HEK293 (cell line): ENCODE measurements around the gene MAML3.

Experiments used
- MEIS1 ChIP-seq: sonication (generic); formaldehyde crosslinking; IDR thresholded peaks from 2 replicates; pipeline ENCODE4 v1.8.1; 2022; ENCODE audit warnings: missing genetic modification reagents, mild to moderate bottlenecking, borderline replicate concordance
- YY1 ChIP-seq: fragments of 450-650 bp; formaldehyde crosslinking; IDR thresholded peaks from 2 replicates; pipeline ENCODE4 v1.5.1; 2018; ENCODE audit warnings: missing biosample characterization, missing genetic modification characterization
- ZNF132 ChIP-seq: fragments of 450-650 bp; formaldehyde crosslinking; IDR thresholded peaks from 2 replicates; pipeline ENCODE4 v1.5.1; 2017; ENCODE audit warnings: missing biosample characterization, missing genetic modification characterization, borderline replicate concordance
- ZNF221 ChIP-seq: fragments of 450-650 bp; formaldehyde crosslinking; IDR thresholded peaks from 2 replicates; pipeline ENCODE4 v1.5.1; 2017; ENCODE audit warnings: missing biosample characterization, missing genetic modification characterization, borderline replicate concordance
- ZNF274 ChIP-seq, 2 experiments: fragments of 200-500 bp in 1 of 2; fragments of 450-650 bp in 1 of 2; sonication (Bioruptor generic) in 1 of 2; formaldehyde crosslinking in 1 of 2; IDR thresholded peaks; 2 replicates each; pipeline versions ENCODE4 v1.5.1 to v1.6.1; 2014 to 2016; ENCODE audit warnings: borderline replicate concordance in 1 of 2, inconsistent platforms in 1 of 2, low read length in 1 of 2, missing biosample characterization in 1 of 2, missing genetic modification characterization in 1 of 2
- ZNF521 ChIP-seq: fragments of 450-650 bp; formaldehyde crosslinking; IDR thresholded peaks from 2 replicates; pipeline ENCODE4 v1.5.1; 2017; ENCODE audit warnings: missing biosample characterization, mild to moderate bottlenecking, missing genetic modification characterization
- ZNF664 ChIP-seq: fragments of 450-650 bp; formaldehyde crosslinking; IDR thresholded peaks from 2 replicates; pipeline ENCODE4 v1.5.1; 2016; ENCODE audit warnings: missing biosample characterization, missing genetic modification characterization
- TF ChIP-seq, protein P1 (sequence below): fragments of 450-650 bp; formaldehyde crosslinking; IDR thresholded peaks from 2 replicates; pipeline ENCODE4 v1.5.1; 2016; ENCODE audit warnings: missing biosample characterization, missing genetic modification characterization
- TF ChIP-seq, protein P2 (sequence below): fragments of 450-650 bp; formaldehyde crosslinking; IDR thresholded peaks from 2 replicates; pipeline ENCODE4 v1.5.1; 2016; ENCODE audit warnings: missing biosample characterization, missing genetic modification characterization
- TF ChIP-seq, protein P3 (sequence below): fragments of 450-650 bp; formaldehyde crosslinking; IDR thresholded peaks from 2 replicates; pipeline ENCODE4 v1.5.1; 2016; ENCODE audit warnings: missing biosample characterization, missing genetic modification characterization

DNA sequence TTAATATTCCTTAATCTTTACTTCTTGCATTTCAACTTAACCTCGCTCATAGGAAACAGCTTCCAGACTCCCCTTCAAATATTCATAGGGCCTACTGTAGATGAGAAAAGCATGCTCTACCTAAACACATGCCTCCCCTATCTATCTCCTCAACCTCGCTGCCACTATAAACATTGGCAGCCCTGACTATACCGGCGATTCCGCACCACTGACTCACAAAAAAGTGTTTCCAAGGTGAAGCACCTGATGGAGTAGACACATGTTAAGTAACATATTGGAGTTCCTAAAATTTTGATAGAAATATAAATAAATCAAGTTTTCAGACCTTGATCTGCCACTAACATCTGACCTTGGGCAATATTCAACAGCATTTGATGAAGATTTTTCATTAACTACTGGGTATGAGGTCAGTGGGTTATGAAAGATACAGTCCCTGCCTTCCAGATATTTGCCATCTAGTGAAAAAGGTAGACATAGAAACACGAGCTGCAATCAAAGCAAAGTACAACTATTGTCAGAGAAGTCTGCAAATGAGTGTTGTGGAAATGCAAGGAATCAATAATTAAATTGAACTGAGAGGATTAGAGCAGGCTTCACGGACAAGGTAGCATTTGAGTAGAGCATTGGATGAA lies 184.2 kb downstream of the MAML3 start:
- TF ChIP-seq, protein P1, sequence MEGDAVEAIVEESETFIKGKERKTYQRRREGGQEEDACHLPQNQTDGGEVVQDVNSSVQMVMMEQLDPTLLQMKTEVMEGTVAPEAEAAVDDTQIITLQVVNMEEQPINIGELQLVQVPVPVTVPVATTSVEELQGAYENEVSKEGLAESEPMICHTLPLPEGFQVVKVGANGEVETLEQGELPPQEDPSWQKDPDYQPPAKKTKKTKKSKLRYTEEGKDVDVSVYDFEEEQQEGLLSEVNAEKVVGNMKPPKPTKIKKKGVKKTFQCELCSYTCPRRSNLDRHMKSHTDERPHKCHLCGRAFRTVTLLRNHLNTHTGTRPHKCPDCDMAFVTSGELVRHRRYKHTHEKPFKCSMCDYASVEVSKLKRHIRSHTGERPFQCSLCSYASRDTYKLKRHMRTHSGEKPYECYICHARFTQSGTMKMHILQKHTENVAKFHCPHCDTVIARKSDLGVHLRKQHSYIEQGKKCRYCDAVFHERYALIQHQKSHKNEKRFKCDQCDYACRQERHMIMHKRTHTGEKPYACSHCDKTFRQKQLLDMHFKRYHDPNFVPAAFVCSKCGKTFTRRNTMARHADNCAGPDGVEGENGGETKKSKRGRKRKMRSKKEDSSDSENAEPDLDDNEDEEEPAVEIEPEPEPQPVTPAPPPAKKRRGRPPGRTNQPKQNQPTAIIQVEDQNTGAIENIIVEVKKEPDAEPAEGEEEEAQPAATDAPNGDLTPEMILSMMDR (tag by site-specific recombination) = no peak
- TF ChIP-seq, protein P2, sequence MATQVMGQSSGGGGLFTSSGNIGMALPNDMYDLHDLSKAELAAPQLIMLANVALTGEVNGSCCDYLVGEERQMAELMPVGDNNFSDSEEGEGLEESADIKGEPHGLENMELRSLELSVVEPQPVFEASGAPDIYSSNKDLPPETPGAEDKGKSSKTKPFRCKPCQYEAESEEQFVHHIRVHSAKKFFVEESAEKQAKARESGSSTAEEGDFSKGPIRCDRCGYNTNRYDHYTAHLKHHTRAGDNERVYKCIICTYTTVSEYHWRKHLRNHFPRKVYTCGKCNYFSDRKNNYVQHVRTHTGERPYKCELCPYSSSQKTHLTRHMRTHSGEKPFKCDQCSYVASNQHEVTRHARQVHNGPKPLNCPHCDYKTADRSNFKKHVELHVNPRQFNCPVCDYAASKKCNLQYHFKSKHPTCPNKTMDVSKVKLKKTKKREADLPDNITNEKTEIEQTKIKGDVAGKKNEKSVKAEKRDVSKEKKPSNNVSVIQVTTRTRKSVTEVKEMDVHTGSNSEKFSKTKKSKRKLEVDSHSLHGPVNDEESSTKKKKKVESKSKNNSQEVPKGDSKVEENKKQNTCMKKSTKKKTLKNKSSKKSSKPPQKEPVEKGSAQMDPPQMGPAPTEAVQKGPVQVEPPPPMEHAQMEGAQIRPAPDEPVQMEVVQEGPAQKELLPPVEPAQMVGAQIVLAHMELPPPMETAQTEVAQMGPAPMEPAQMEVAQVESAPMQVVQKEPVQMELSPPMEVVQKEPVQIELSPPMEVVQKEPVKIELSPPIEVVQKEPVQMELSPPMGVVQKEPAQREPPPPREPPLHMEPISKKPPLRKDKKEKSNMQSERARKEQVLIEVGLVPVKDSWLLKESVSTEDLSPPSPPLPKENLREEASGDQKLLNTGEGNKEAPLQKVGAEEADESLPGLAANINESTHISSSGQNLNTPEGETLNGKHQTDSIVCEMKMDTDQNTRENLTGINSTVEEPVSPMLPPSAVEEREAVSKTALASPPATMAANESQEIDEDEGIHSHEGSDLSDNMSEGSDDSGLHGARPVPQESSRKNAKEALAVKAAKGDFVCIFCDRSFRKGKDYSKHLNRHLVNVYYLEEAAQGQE = no peak
- no peak for TF ChIP-seq MEIS1
- no peak for TF ChIP-seq ZNF274 (IDR thresholded peaks at IDR 0.05; ENCODE audit: low read length)
- TF ChIP-seq ZNF274 (tag by site-specific recombination; IDR thresholded peaks at IDR 0.05; ENCODE audit: borderline replicate concordance) = no peak
- TF ChIP-seq ZNF521 = no peak
- TF ChIP-seq YY1 (tag by site-specific recombination) = no peak
- TF ChIP-seq, protein P3, sequence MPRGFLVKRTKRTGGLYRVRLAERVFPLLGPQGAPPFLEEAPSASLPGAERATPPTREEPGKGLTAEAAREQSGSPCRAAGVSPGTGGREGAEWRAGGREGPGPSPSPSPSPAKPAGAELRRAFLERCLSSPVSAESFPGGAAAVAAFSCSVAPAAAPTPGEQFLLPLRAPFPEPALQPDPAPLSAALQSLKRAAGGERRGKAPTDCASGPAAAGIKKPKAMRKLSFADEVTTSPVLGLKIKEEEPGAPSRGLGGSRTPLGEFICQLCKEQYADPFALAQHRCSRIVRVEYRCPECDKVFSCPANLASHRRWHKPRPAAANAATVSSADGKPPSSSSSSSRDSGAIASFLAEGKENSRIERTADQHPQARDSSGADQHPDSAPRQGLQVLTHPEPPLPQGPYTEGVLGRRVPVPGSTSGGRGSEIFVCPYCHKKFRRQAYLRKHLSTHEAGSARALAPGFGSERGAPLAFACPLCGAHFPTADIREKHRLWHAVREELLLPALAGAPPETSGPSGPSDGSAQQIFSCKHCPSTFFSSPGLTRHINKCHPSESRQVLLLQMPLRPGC (tag by site-specific recombination) = no peak
- no peak for TF ChIP-seq ZNF221
- no peak for TF ChIP-seq ZNF664
- no peak for TF ChIP-seq ZNF132 (tag by site-specific recombination)
